Naive thymus-derived CD8-positive, alpha-beta T cell (primary cell): ENCODE measurements around the gene NELL1. TPM values are rescaled to one million over a fixed set of nuclear protein-coding genes. Genes with fewer than 3 reads are reported as not detected.

Source experiments
- ATAC-seq, 2 donors: fragments of 150-1000 bp; cut with Tn5 transposase in 1 of 2; sonication (Bioruptor Pico), chemical (Tn5 transposase) in 1 of 2; 1 replicate in 1 of 2; 2 replicates in 1 of 2; pipeline ENCODE4 v1.10.0; 2021; ENCODE audit warnings: mild to moderate bottlenecking in 2 of 2, moderate library complexity in 2 of 2
- POLR2A ChIA-PET: fragments of 350-600 bp; sonication (Branson Sonifier 250); formaldehyde crosslinking; loops from one replicate; lab custom pipeline; 2021; ENCODE audit warnings: antibody characterized with exemption; lab: Charles Lee
- DNase-seq, 10 donors: peaks; one replicate each; pipeline versions ENCODE4 v3.0.0 to v3.0.0-alpha.2; 2020 to 2022
- H3K27ac Mint-ChIP-seq, 10 donors: one replicate each; pipeline ENCODE4 v1.8.0; 2020 to 2022; ENCODE audit warnings: mild to moderate bottlenecking in 10 of 10, mixed read lengths in 10 of 10, moderate library complexity in 4 of 10, inconsistent platforms in 1 of 10
- H3K27me3 Mint-ChIP-seq, 5 donors: one replicate each; pipeline ENCODE4 v1.8.0; 2021 to 2022; ENCODE audit warnings: mixed read lengths in 5 of 5
- H3K36me3 Mint-ChIP-seq, 3 donors: one replicate each; pipeline ENCODE4 v1.8.0; 2020 to 2022; ENCODE audit warnings: mixed read lengths in 3 of 3, mild to moderate bottlenecking in 2 of 3, inconsistent platforms in 1 of 3
- H3K4me1 Mint-ChIP-seq, 4 donors: one replicate each; pipeline ENCODE4 v1.8.0; 2021 to 2022; ENCODE audit warnings: mixed read lengths in 4 of 4
- H3K4me3 Mint-ChIP-seq, 10 donors: one replicate each; pipeline ENCODE4 v1.8.0; 2020 to 2022; ENCODE audit warnings: mild to moderate bottlenecking in 10 of 10, mixed read lengths in 10 of 10, moderate library complexity in 6 of 10, inconsistent platforms in 1 of 10
- H3K9me3 Mint-ChIP-seq, 9 donors: one replicate each; pipeline ENCODE4 v1.8.0; 2020 to 2022; ENCODE audit warnings: mixed read lengths in 9 of 9, mild to moderate bottlenecking in 3 of 9, inconsistent platforms in 1 of 9, moderate library complexity in 1 of 9
- polyA plus RNA-seq, 3 donors: library from polyadenylated mRNA; unstranded; fragments of 300-500 nt; fragmentation: Illumina TruSeq; gene quantifications; one replicate each; pipeline ENCODE4 v1.2.3, GENCODE V29; 2021
- total RNA-seq, 8 experiments: library from RNA in 2 of 8; stranded (reverse) in 2 of 8; gene quantifications; one replicate each; pipeline ENCODE4 v1.2.3 and lab custom pipeline; 2021 to 2026

Gene NELL1
- total and polyA plus RNA-seq, 5 experiments from 2014 or later: not detected

DNA sequence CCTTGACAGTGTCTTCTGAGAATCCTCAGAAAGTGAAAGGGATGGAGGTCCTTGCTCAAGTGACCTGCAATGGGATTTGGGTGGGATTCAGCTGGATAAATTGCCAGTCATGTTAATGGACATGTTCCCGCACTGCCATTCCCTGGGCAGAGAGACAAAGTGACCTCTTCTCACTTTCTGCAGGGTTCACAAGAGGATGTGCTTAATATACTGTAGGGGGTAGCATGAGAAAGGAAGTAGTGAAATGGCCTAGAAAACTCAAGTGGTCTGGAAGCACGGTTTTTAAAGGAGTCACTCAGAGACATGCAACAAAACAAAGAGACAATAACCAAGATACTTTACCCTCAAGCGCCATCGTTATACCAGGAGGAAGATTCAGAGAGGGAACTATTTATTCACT lies 70.2 kb downstream of the NELL1 start:
- ATAC-seq (no peak), DNase-seq (no peak)
- POLR2A ChIA-PET: no interaction called here
- Mint-ChIP-seq H3K27me3 (peaks cover 0 to 13% (median 2%) of the 10 kb centered on the region in 5 donors), H3K9me3 (peaks cover 0 to 11% (median 0%) of the 10 kb centered on the region in 9 donors), H3K27ac (no peak overlapping the region), H3K4me3 (no peak overlapping the region), H3K36me3 (no peaks in the 10 kb centered on the region), H3K4me1 (no peaks in the 10 kb centered on the region)

DNA sequence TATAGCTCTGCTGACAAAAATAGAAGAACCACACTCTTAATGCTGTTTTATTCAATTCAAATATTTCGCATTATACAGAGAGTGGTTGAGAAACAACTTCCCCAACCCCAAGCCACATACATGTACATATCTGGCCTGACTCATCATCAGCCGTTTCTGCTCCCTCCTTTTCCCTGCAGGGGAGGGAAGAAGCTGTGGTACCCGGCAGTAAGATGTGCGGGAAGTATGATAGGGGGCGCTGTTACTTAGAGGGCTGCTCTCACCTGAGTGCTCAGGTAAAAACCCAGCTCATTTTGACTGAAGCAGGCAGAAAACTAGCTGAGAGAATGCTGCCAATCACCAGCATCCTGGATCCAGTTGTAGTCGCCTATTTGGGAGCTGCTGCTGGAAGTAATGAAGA lies 85.5 kb downstream of the NELL1 start:
- Mint-ChIP-seq H3K4me1 (no peaks in the 10 kb centered on the region), H3K9me3 (peaks cover 0 to 17% (median 3%) of the 10 kb centered on the region in 9 donors), H3K27ac (no peak overlapping the region), H3K4me3 (no peak overlapping the region), H3K36me3 (no peaks in the 10 kb centered on the region), H3K27me3 (peaks cover 0 to 5% (median 0%) of the 10 kb centered on the region in 5 donors)
- no peak for ATAC-seq
- POLR2A ChIA-PET: no interaction called here
- no peak for DNase-seq

DNA sequence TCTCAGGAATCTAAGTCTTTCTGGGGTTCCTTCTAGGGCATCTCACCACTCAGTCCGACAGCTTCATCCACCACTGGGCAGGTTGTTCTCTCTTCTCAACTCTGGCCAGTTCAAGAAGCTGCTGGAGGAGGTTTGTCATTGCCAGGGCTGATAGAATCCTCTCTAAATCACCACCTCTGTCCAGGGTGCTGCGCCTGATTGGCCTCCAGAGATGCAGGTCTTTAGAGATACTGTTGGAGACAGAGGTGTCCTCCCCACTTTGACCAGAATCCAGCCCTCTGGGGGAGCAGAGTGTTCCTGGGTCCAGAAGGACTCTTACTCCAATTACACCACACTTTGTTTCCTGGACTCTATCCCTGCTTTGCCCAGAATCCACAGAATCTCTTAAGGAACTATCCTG lies 90.2 kb downstream of the NELL1 start:
- Mint-ChIP-seq H3K4me1 (no peaks in the 10 kb centered on the region), H3K9me3 (peaks cover 0 to 17% (median under 1%) of the 10 kb centered on the region in 9 donors), H3K4me3 (no peak overlapping the region), H3K27me3 (peaks cover 0 to 15% (median 3%) of the 10 kb centered on the region in 5 donors), H3K36me3 (no peaks in the 10 kb centered on the region), H3K27ac (no peak overlapping the region)
- POLR2A ChIA-PET: no interaction called here
- no peak for ATAC-seq
- no peak for DNase-seq

DNA sequence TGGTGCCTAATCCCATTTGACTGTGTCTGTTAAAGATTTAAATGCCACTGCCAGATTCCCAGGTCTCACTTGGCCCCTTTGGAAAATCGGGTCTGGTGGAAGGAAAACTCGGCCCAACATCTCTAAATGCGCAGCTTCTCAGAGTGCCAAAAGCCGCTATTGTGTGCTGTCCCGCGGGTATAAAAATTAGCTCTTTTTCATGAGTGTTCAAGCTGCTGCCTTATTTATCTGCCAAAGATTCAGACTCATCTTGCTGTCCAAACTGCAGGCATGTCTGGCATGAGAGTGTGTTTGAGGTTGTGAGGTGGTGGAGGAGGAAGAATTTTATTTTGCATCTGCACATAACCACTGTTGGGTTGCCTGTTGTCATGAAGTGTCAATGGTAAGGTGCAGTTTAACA lies 91.4 kb downstream of the NELL1 start:
- ATAC-seq (no peak), DNase-seq (no peak)
- Mint-ChIP-seq H3K27ac (no peak overlapping the region), H3K4me1 (peaks cover 0 to 2% (median 0%) of the 10 kb centered on the region in 4 donors), H3K9me3 (peaks cover 0 to 19% (median 2%) of the 10 kb centered on the region in 9 donors), H3K4me3 (no peak overlapping the region), H3K27me3 (peaks cover 0 to 19% (median 3%) of the 10 kb centered on the region in 5 donors), H3K36me3 (no peaks in the 10 kb centered on the region)
- POLR2A ChIA-PET: no interaction called here

DNA sequence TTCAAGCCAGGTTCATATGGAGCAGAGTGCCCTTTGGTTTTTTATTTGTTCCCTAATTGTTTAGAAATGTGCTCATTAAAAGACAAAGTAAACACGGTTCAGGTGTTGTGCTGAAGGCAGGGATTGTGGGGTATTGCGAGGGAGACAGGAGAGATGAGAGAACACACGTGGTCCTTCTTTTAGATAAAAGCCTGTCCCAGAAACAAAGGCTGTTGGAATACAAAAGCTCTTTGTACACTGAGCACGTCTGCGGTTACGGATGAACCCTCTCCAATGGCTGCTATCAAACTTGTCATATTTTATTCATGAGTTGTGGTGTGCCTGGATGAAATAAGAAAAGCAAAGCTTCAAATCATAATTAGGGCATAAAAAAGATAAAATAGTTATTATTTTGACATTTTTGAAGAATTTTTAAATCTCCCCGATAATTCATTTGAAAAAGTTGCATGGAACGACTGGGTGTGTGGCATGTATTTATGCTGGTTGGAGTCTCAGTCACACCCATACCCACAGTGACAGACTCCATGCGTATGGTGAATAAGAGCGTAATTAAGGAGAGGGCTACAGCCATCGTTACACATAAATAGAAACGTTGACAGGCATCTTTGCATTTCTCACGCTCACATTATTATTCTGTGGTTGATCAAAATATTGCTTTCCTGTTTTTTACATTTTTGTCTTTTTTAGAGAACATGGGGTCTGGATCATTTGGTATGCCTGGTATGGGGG lies 92.9 kb downstream of the NELL1 start:
- DNase-seq (no peak), ATAC-seq (no peak)
- Mint-ChIP-seq H3K4me1 (peaks cover 0 to 2% (median 0%) of the 10 kb centered on the region in 4 donors), H3K4me3 (no peak overlapping the region), H3K27ac (no peak overlapping the region), H3K9me3 (peaks cover 0 to 20% (median 1%) of the 10 kb centered on the region in 9 donors), H3K36me3 (no peaks in the 10 kb centered on the region), H3K27me3 (peaks cover 0 to 19% (median 3%) of the 10 kb centered on the region in 5 donors)
- POLR2A ChIA-PET: no interaction called here

DNA sequence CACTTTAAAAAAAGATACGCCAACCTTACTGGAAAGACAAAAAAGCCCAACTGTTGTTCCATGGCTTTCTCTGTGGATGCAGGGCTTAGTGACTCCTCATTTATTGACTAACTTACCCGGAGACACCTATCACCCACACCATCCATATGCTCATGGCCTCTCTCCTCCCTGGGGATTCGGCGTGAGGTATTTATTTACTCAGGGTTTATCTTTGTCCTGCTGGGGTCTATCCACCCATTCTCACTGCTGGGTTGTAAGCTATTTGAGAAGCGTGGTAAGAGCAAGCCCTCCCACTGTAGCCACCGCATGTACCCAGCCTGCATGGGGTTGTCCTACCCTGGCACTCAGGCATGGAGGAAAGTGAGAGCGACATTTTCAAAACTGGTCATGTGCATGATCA lies 93.6 kb downstream of the NELL1 start:
- ATAC-seq: no peak
- no peak for DNase-seq
- Mint-ChIP-seq H3K4me1 (peaks cover 0 to 2% (median 0%) of the 10 kb centered on the region in 4 donors), H3K36me3 (no peaks in the 10 kb centered on the region), H3K4me3 (no peak overlapping the region), H3K9me3 (peaks cover 0 to 13% (median 1%) of the 10 kb centered on the region in 9 donors), H3K27me3 (peaks cover 0 to 19% (median 3%) of the 10 kb centered on the region in 5 donors), H3K27ac (no peak overlapping the region)
- POLR2A ChIA-PET: no interaction called here

DNA sequence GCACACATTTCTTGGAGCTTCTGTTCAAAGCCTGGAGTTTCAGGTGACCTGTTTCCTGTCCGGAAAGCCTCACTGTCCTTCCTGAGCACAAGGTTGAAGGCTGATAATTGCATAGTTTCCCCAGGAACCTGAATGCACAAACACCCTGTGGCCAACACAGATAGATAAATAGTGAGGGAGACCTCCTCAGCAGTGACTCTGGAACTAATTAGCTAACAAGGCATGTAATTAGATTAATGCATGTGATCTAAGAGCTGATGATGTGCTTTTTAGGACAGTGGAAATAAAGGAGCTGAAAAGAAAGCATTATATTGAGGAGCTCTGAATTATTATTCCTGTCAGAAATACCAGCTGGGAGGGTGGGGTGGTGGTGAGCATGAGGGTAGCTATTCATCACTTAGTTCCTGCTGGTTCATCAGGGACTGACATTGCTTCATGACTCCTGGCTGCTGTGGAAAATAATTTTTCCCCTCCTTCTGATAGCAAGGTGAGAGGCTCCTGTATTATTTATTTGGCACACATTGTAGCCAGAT lies 101.1 kb downstream of the NELL1 start:
- Mint-ChIP-seq H3K4me3 (no peak overlapping the region), H3K4me1 (no peaks in the 10 kb centered on the region), H3K27me3 (peaks cover 0 to 10% (median 4%) of the 10 kb centered on the region in 5 donors), H3K36me3 (no peaks in the 10 kb centered on the region), H3K9me3 (peaks cover 0 to 27% (median 0%) of the 10 kb centered on the region in 9 donors), H3K27ac (no peak overlapping the region)
- POLR2A ChIA-PET: no interaction called here
- ATAC-seq (no peak), DNase-seq (no peak)

DNA sequence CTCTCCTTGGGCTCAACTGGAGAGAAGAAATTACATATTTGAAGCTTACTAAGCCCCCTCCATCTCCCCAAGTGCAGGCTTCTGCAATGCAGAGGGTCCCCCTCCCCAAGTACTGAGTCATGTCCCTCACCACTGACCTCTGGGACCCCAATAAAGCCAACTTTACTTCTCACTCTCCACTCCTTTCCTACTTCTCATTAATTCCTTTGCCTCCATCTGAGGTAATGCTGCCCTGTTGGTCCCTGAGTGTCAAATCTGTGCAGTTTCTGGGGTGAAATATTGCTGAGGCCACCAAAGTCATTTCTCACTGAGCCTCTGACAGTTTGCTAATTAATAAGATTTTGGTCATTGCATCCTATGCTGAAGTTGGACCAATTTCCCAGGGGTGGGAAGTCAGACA lies 101.6 kb downstream of the NELL1 start:
- DNase-seq (no peak), ATAC-seq (no peak)
- Mint-ChIP-seq H3K27ac (no peak overlapping the region), H3K4me1 (no peaks in the 10 kb centered on the region), H3K36me3 (no peaks in the 10 kb centered on the region), H3K4me3 (no peak overlapping the region), H3K27me3 (peaks cover 0 to 10% (median 4%) of the 10 kb centered on the region in 5 donors), H3K9me3 (peaks cover 0 to 23% (median 0%) of the 10 kb centered on the region in 9 donors)
- POLR2A ChIA-PET: no interaction called here

DNA sequence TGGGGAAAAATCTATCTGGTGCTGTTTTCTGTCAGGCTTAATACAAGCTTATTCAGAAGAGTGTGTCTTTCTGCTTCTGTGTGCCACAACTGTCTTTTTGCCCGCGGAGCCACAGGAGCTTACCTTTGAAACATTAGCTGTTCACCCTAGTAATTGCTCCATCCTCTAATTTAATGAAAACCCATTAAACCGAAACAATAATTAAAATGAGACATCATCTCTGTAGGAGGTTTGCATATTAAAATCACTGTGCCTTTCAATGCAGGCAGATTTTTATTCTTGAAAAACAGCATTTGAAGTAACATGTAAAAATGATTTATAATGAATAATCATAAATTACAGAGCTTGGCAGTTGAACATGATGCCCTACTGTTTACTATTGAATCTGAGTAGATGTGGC lies 102.3 kb downstream of the NELL1 start:
- Mint-ChIP-seq H3K27me3 (peaks cover 0 to 10% (median 5%) of the 10 kb centered on the region in 5 donors), H3K4me1 (no peaks in the 10 kb centered on the region), H3K9me3 (peaks cover 0 to 21% (median 2%) of the 10 kb centered on the region in 9 donors), H3K4me3 (no peak overlapping the region), H3K36me3 (no peaks in the 10 kb centered on the region), H3K27ac (no peak overlapping the region)
- POLR2A ChIA-PET: no interaction called here
- ATAC-seq: no peak
- DNase-seq: no peak

DNA sequence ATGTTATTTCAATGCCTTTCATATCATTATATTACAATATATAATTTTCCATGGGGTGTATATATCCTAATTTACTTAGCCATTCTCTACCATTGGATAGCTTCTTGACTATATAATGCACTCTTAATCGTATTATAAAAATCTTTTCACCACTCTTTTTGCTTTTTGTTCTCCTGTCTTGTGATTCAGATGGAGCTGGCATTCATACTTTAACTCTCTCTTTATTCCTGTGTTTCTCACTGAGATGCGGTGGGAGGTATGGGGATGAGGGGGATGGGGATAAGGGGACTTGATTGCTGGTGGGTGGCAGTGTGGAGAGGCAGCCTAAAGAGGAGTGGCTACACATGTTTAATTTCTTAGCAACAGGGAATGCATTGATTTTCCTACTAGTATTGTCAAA lies 105.9 kb downstream of the NELL1 start:
- no peak for DNase-seq
- no peak for ATAC-seq
- no peaks in the 10 kb centered on the region for H3K36me3 Mint-ChIP-seq
- H3K4me3 Mint-ChIP-seq: no peak overlapping the region
- POLR2A ChIA-PET: no interaction called here
- H3K4me1 Mint-ChIP-seq: no peaks in the 10 kb centered on the region
- peaks cover 0 to 13% (median 2%) of the 10 kb centered on the region in 9 donors for H3K9me3 Mint-ChIP-seq
- H3K27me3 Mint-ChIP-seq: peaks cover 2 to 10% (median 5%) of the 10 kb centered on the region in 5 donors
- no peak overlapping the region for H3K27ac Mint-ChIP-seq

DNA sequence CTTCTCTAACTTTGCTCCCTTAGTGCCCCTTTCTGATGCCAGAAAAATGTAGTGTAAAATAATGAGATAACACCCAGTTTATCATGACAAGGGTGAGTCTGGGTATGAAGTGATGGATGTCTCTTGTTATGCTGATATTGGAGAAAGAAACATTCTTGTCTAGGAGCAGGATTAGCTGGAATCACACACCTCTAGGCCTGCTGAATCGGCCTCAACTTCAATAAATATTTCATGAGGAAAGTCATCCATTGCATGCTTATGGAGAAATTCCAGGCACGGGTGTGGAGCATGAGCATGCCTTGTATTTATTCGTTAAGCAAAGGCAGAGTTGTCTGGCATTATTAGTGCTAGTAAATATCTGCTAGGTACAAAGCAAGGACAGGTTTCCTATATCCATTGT lies 113.4 kb downstream of the NELL1 start:
- DNase-seq (no peak), ATAC-seq (no peak)
- peaks cover 0 to 10% (median 2%) of the 10 kb centered on the region in 5 donors for H3K27me3 Mint-ChIP-seq
- peaks cover 0 to 24% (median 1%) of the 10 kb centered on the region in 9 donors for H3K9me3 Mint-ChIP-seq
- H3K4me3 Mint-ChIP-seq: no peak overlapping the region
- no peak overlapping the region for H3K27ac Mint-ChIP-seq
- POLR2A ChIA-PET: no interaction called here
- H3K36me3 Mint-ChIP-seq: no peaks in the 10 kb centered on the region
- H3K4me1 Mint-ChIP-seq: no peaks in the 10 kb centered on the region

DNA sequence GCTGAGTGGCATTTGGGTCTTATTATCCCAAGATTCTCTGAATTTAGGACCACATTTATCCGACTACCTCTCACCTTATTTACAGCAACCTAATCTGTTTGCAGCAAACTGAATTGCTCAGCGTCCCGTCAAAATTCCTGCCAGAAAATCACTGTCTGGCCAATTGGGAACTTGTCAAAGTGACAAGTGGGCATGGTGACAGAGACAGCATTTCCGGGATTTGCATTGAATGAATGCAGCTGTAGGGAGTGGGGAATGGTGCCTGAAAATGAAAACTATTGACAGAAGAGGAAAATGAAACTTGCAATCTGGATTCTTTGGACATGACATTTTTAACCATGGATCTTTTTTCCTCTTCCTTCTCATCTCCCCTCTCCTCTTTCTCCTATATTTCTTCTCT lies 113.8 kb downstream of the NELL1 start:
- H3K4me3 Mint-ChIP-seq: no peak overlapping the region
- ATAC-seq (no peak), DNase-seq (no peak)
- no peak overlapping the region for H3K27ac Mint-ChIP-seq
- POLR2A ChIA-PET: no interaction called here
- H3K27me3 Mint-ChIP-seq: peaks cover 0 to 10% (median 0%) of the 10 kb centered on the region in 5 donors
- H3K36me3 Mint-ChIP-seq: no peaks in the 10 kb centered on the region
- H3K4me1 Mint-ChIP-seq: no peaks in the 10 kb centered on the region
- H3K9me3 Mint-ChIP-seq: peaks cover 0 to 24% (median 1%) of the 10 kb centered on the region in 9 donors

DNA sequence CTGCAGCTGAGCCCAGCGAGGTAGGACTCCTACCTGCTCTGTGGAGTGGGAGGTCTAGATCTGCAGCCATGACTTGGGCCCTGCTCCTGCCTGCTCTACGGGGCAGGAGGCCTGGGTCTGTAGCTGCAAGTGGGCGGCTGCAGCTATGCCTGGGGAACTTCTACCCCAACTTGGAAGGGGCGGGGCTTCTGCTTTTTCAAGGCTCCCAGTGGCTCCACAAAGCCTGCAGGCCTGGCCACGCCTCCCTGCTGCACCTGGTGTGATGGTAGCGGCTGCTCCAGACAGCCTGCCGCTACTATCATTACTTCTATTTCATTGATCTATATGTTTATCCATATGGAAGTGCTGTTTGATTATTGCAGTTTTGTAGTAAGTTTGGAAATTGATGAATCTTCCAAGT lies 121.2 kb downstream of the NELL1 start:
- Mint-ChIP-seq H3K27me3 (peaks cover 0 to 1% (median 0%) of the 10 kb centered on the region in 5 donors), H3K9me3 (peaks cover 0 to 2% (median 0%) of the 10 kb centered on the region in 9 donors), H3K27ac (no peak overlapping the region), H3K4me3 (no peak overlapping the region), H3K36me3 (no peaks in the 10 kb centered on the region), H3K4me1 (no peaks in the 10 kb centered on the region)
- no peak for DNase-seq
- no peak for ATAC-seq
- POLR2A ChIA-PET: no interaction called here
